Lung (tissue), 12 donors: ENCODE results near the gene TBC1D22B. TPM values are rescaled to one million over a fixed set of nuclear protein-coding genes. Genes with fewer than 3 reads are reported as not detected.
A peak's percentile ranks its signal among the peaks of the same experiment; 100 is the strongest.

Experiments
- ATAC-seq: fragments of 200-7000 bp; cut with Tn5 transposase; one replicate; pipeline ENCODE4 v1.9.1; 2020; ENCODE audit warnings: moderate number of reproducible peaks; ENCODE audit not compliant: insufficient read depth, low FRiP score
- DNase-seq, 3 donors: peaks; one replicate each; pipeline ENCODE4 v3.0.0-alpha.2; 2013 to 2017
- H3K27ac ChIP-seq, 2 donors: one replicate each; pipeline ENCODE4 v1.5.1; 2013; ENCODE audit warnings: mild to moderate bottlenecking in 2 of 2, moderate library complexity in 2 of 2, control low read depth in 1 of 2, inconsistent platforms in 1 of 2, low read depth in 1 of 2, low read length in 1 of 2
- H3K27me3 ChIP-seq, 3 donors: one replicate each; pipeline ENCODE4 v1.5.1; 2013; ENCODE audit warnings: low read length in 2 of 3; ENCODE audit not compliant: control insufficient read depth in 3 of 3, insufficient read depth in 3 of 3
- H3K36me3 ChIP-seq, 4 donors: one replicate each; pipeline ENCODE4 v1.5.1; 2013; ENCODE audit warnings: low read length in 4 of 4, mild to moderate bottlenecking in 1 of 4, moderate library complexity in 1 of 4; ENCODE audit not compliant: control insufficient read depth in 4 of 4, insufficient read depth in 4 of 4
- H3K4me1 ChIP-seq, 5 donors: one replicate each; pipeline ENCODE4 v1.5.1; 2013; ENCODE audit warnings: low read length in 5 of 5, mild to moderate bottlenecking in 2 of 5, moderate library complexity in 1 of 5; ENCODE audit not compliant: control insufficient read depth in 5 of 5, insufficient read depth in 5 of 5
- H3K4me3 ChIP-seq: one replicate; pipeline ENCODE4 v1.5.1; 2013; ENCODE audit warnings: mild to moderate bottlenecking, control low read depth, moderate library complexity
- H3K9ac ChIP-seq, 2 donors: one replicate each; pipeline ENCODE4 v1.5.1; 2013; ENCODE audit warnings: low read length in 2 of 2, control low read depth in 1 of 2; ENCODE audit not compliant: insufficient read depth in 1 of 2
- H3K9me3 ChIP-seq, 4 donors: one replicate each; pipeline ENCODE4 v1.5.1; 2013; ENCODE audit warnings: low read length in 3 of 4, mild to moderate bottlenecking in 1 of 4, moderate library complexity in 1 of 4; ENCODE audit not compliant: control insufficient read depth in 4 of 4, insufficient read depth in 3 of 4
- CTCF ChIP-seq: IDR thresholded peaks from 2 replicates; pipeline ENCODE4 v1.5.1; 2012; ENCODE audit warnings: mild to moderate bottlenecking; ENCODE audit errors: control extremely low read depth, extremely low read depth
- WGBS, 2 donors: extraction: QIAGEN DNeasy Blood & Tissue Kit; methylation state at CpG; one replicate each; pipeline ENCODE4 v1.1.7; 2013; 5-methylcytosine and 5-hydroxymethylcytosine counted together
- polyA plus RNA-seq, 2 donors: library from polyadenylated mRNA; stranded (reverse); fragments of 200-250 nt; gene quantifications; one replicate each; pipeline ENCODE4 v1.2.1, GENCODE V29; 2013
- total RNA-seq, 2 donors: library from RNA; depleted of rRNA in 1 of 2; stranded (reverse); fragments of >200 nt in 1 of 2; gene quantifications; one replicate each; pipeline ENCODE4 v1.2.1, GENCODE V29; 2014 to 2021
- donor health status: control.
- donor health status: control.
- donor health status: Bipolar disorder and iron deficiency.
- donor health status: healthy.
- donor health status: DM: yes; HTN: yes; CAD: no.

The TBC1D22B gene
- total and polyA plus RNA-seq, 4 donors, result 6.8 to 9.7 (median 8.8) TPM

DNA sequence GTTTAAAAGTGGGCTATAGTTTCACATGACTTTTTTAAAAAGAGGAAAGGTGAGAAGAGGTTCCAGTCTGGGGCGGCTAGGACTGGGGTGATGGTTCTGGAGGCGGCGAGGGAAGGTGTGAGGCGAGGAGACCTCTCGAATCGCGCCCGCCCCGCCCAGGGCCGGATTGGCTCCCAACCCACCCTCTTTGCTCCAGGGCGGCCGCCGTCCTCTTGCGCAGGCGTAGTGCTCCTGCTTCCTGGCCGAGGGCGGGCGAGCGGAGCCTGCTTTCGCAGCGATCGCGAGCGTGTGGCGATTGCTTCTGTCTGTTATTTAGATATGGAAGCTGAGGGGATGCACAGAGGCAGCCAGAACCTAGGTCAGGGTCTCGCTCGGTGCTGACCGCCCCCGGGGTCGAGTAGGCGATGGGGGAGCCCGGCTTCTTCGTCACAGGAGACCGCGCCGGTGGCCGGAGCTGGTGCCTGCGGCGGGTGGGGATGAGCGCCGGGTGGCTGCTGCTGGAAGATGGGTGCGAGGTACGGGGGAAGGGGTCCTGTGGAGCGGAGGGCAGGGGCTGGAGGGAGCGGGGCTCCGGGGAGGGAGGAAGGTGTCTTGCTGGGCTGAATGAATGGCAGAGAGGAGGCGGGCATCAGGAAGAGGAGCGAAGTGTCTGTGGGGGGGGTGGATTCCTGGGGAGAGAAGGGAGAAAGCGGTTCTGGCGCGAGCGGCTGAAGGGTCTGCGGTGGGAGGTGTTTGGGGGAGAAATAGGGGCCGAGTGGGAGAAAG is 96.4 kb downstream of the TBC1D22B start, which contains the start of gene RNF8:
Gene RNF8, plus strand, starts transcription at position 223 of the 765 bp plus-strand sequence. Its CDS starts 182 bp downstream, at position 405.
- Histone ChIP-seq H3K9me3 (no peaks in the 10 kb centered on the region), H3K36me3 (no peaks in the 10 kb centered on the region), H3K27ac (peak within 1 kb of the TSS in 1 of 2 donors; percentile 63), H3K27me3 (no peaks in the 10 kb centered on the region), H3K9ac (peak within 1 kb of the TSS; percentile 55 to 57), H3K4me3 (peak within 1 kb of the TSS; percentile 84), H3K4me1 (peaks cover 0 to 13% (median 3%) of the 10 kb centered on the region in 5 donors)
- WGBS, 2 donors, result 1% methylated on average over 52 to 54 of the region's 54 CpGs
- no peak for TF ChIP-seq CTCF
- DNase-seq, result peak; percentile 90 to 96 (median 94)
- peak; percentile 96 for ATAC-seq

GRCh38 chr6:37354526-37355384 is 97.2 kb downstream of the TBC1D22B start:
- Histone ChIP-seq H3K9me3 (no peaks in the 10 kb centered on the region), H3K4me1 (peaks cover 0 to 13% (median 3%) of the 10 kb centered on the region in 5 donors), H3K9ac (peak overlapping the region; percentile 55 to 57), H3K27ac (peak overlapping the region in 1 of 2 donors; percentile 63), H3K4me3 (peak overlapping the region; percentile 84), H3K27me3 (no peaks in the 10 kb centered on the region), H3K36me3 (no peaks in the 10 kb centered on the region)
- DNase-seq (peak in 2 of 3 donors; percentile 27 to 28), ATAC-seq (peak; percentile 12)
- no peak for TF ChIP-seq CTCF
- WGBS, 2 donors, result 4 to 5% methylated on average over 38 to 44 of the region's 44 CpGs

DNA sequence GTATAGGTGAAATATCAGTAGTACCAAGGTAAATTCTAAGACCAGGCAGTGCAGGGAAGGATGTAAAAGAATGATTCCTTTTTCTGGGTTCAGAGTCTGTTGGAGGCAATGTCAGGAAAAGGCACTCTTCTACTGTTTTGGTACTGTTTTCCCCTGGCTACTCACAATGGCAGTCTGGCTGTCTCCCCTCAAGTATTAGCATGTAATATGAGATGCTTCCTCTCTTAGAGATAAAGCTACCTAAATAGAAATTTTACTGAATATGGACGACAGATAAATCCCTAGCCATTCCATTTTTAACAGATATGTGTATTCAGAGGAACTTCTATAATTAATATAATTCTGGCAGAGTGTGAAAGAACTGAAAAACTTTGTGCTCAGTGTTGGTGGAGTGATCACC is 99.7 kb downstream of the TBC1D22B start:
- no peaks in the 10 kb centered on the region for H3K9me3 ChIP-seq
- H3K27ac ChIP-seq, result no peak overlapping the region
- DNase-seq, result no peak
- H3K4me1 ChIP-seq, result peaks cover 0 to 13% (median 3%) of the 10 kb centered on the region in 5 donors
- H3K27me3 ChIP-seq, result no peaks in the 10 kb centered on the region
- ATAC-seq, result no peak
- no peak overlapping the region for H3K4me3 ChIP-seq
- H3K9ac ChIP-seq, result no peak overlapping the region
- no peak for TF ChIP-seq CTCF
- H3K36me3 ChIP-seq, result peaks cover 0 to 11% (median 7%) of the 10 kb centered on the region in 4 donors
- 41 to 49% methylated on average over 1 of the region's 1 CpG for WGBS, 2 donors
